MM.1S (cell line): ENCODE data around the gene ADD1.

Experiments used
- DNase-seq: peaks from one replicate; pipeline ENCODE4 v3.0.0-alpha.2; 2015
- H2AFZ ChIP-seq: fragments of 300-600 bp; sonication (generic); 2 replicates; pipeline ENCODE4 v1.6.0; 2016; ENCODE audit warnings: antibody characterized with exemption, low read length
- H3F3A ChIP-seq: fragments of 300-600 bp; sonication (generic); 2 replicates; pipeline ENCODE4 v1.6.1; 2016; ENCODE audit warnings: mild to moderate bottlenecking, antibody characterized with exemption, low read length, moderate library complexity, mixed read lengths; ENCODE audit not compliant: insufficient read depth
- H3K27ac ChIP-seq: fragments of 300-600 bp; sonication (generic); 2 replicates; pipeline ENCODE4 v1.5.1; 2016; ENCODE audit warnings: mild to moderate bottlenecking, low read length
- H3K27me3 ChIP-seq: fragments of 300-600 bp; sonication (generic); replicated peaks from 2 replicates; pipeline ENCODE4 v1.6.0; 2016; ENCODE audit warnings: low read length; ENCODE audit not compliant: insufficient read depth
- H3K36me3 ChIP-seq: fragments of 300-600 bp; sonication (generic); replicated peaks from 2 replicates; pipeline ENCODE4 v1.6.1; 2016; ENCODE audit warnings: mild to moderate bottlenecking, low read length, mixed read lengths; ENCODE audit not compliant: insufficient read depth
- H3K4me1 ChIP-seq: fragments of 300-600 bp; sonication (generic); 2 replicates; pipeline ENCODE4 v1.6.1; 2016; ENCODE audit warnings: low read length, mixed read lengths
- H3K4me2 ChIP-seq: fragments of 300-600 bp; sonication (generic); 2 replicates; pipeline ENCODE4 v1.6.0; 2016; ENCODE audit warnings: low read depth, low read length
- H3K4me3 ChIP-seq: fragments of 300-600 bp; sonication (generic); 2 replicates; pipeline ENCODE4 v1.5.1; 2016; ENCODE audit warnings: low read length, mixed read lengths
- H3K79me2 ChIP-seq: fragments of 300-600 bp; sonication (generic); 2 replicates; pipeline ENCODE4 v1.6.1; 2016; ENCODE audit warnings: mixed run types, low read length, mixed read lengths
- H3K9ac ChIP-seq: fragments of 300-600 bp; sonication (generic); 2 replicates; pipeline ENCODE4 v1.6.1; 2016; ENCODE audit warnings: low read length, mixed read lengths
- H3K9me2 ChIP-seq: fragments of 300-600 bp; sonication (generic); replicated peaks from 2 replicates; pipeline ENCODE4 v1.6.1; 2016; ENCODE audit warnings: mild to moderate bottlenecking, low read length, mixed read lengths; ENCODE audit not compliant: insufficient read depth
- H3K9me3 ChIP-seq: fragments of 300-600 bp; sonication (generic); replicated peaks from 2 replicates; pipeline ENCODE4 v1.6.1; 2016; ENCODE audit warnings: mild to moderate bottlenecking, low read length, mixed read lengths; ENCODE audit not compliant: insufficient read depth
- H4K20me1 ChIP-seq: fragments of 300-600 bp; sonication (generic); 2 replicates; pipeline ENCODE4 v1.6.1; 2016; ENCODE audit warnings: mild to moderate bottlenecking, low read length, moderate library complexity, mixed read lengths; ENCODE audit not compliant: insufficient read depth
- EZH2 ChIP-seq: fragments of 300-600 bp; sonication (generic); optimal IDR thresholded peaks from 2 replicates; pipeline ENCODE3; 2017; ENCODE audit warnings: low read depth, mild to moderate bottlenecking, antibody characterized with exemption, low read length, mixed read lengths
- EZH2phosphoT487 ChIP-seq: fragments of 300-600 bp; sonication (generic); IDR thresholded peaks from 2 replicates; pipeline ENCODE4 v1.6.1; 2018; ENCODE audit warnings: antibody characterized with exemption, low read length
- TF ChIP-seq, protein P1 (sequence below): fragments of 300-600 bp; sonication (generic); IDR thresholded peaks from 2 replicates; pipeline ENCODE4 v1.5.1; 2016; ENCODE audit warnings: antibody characterized with exemption, low read length, mixed read lengths

ADD1 gene

DNA sequence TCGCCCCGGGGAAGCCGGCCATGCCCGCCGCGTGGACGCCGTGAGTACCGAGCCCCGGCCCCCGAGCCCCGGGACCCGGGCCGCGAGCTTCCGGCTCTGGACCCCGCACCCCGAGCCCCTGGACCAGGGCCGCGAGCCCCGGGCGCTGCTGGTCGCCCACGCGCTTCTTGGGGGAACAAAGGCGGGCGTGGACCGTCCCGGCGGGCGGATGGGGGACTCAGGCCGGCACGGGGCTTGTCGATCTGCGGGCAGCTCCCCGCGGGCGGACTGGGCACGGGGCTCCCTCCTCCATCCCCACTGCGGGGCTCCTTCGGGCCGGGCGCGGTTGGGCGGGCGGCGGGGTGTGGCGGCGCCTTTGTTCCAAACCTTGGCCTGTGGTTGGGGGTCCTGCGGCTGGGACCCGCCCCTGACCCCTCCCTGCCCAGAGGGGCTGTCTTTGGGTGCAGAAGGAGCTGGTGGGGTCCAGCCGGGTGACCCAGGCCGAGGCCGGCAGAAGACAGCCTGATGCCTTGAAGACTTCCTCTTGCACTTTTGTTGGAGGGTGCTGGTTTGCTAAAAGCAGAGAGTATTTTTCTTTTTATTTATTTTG, 25.2 kb upstream of the ADD1 start:
- TF ChIP-seq EZH2 (no peak), EZH2phosphoT487 (no peak)
- TF ChIP-seq, protein P1, sequence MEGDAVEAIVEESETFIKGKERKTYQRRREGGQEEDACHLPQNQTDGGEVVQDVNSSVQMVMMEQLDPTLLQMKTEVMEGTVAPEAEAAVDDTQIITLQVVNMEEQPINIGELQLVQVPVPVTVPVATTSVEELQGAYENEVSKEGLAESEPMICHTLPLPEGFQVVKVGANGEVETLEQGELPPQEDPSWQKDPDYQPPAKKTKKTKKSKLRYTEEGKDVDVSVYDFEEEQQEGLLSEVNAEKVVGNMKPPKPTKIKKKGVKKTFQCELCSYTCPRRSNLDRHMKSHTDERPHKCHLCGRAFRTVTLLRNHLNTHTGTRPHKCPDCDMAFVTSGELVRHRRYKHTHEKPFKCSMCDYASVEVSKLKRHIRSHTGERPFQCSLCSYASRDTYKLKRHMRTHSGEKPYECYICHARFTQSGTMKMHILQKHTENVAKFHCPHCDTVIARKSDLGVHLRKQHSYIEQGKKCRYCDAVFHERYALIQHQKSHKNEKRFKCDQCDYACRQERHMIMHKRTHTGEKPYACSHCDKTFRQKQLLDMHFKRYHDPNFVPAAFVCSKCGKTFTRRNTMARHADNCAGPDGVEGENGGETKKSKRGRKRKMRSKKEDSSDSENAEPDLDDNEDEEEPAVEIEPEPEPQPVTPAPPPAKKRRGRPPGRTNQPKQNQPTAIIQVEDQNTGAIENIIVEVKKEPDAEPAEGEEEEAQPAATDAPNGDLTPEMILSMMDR = no peak
- H3K27ac ChIP-seq = no peak overlapping the region
- no peaks in the 10 kb centered on the region for H3K27me3 ChIP-seq
- peak overlapping the region; percentile 72 for H3K4me3 ChIP-seq
- H2AFZ ChIP-seq = 0 out of 2 replicates have a peak overlapping the region, but pooled peaks have one; percentile 31
- no peak for DNase-seq
- no peaks in the 10 kb centered on the region for H3K9me3 ChIP-seq
- no peaks in the 10 kb centered on the region for H3K36me3 ChIP-seq
- H3K9me2 ChIP-seq = no peaks in the 10 kb centered on the region
- H3K9ac ChIP-seq = peak overlapping the region; percentile 67; the same call in 1 of the 2 replicates
- H3K79me2 ChIP-seq = peaks cover 66% of the 10 kb centered on the region
- H4K20me1 ChIP-seq = no peaks in the 10 kb centered on the region
- peaks cover 6% of the 10 kb centered on the region for H3K4me1 ChIP-seq
- peak overlapping the region; percentile 78 for H3K4me2 ChIP-seq
- H3F3A ChIP-seq = no peaks in the 10 kb centered on the region

DNA sequence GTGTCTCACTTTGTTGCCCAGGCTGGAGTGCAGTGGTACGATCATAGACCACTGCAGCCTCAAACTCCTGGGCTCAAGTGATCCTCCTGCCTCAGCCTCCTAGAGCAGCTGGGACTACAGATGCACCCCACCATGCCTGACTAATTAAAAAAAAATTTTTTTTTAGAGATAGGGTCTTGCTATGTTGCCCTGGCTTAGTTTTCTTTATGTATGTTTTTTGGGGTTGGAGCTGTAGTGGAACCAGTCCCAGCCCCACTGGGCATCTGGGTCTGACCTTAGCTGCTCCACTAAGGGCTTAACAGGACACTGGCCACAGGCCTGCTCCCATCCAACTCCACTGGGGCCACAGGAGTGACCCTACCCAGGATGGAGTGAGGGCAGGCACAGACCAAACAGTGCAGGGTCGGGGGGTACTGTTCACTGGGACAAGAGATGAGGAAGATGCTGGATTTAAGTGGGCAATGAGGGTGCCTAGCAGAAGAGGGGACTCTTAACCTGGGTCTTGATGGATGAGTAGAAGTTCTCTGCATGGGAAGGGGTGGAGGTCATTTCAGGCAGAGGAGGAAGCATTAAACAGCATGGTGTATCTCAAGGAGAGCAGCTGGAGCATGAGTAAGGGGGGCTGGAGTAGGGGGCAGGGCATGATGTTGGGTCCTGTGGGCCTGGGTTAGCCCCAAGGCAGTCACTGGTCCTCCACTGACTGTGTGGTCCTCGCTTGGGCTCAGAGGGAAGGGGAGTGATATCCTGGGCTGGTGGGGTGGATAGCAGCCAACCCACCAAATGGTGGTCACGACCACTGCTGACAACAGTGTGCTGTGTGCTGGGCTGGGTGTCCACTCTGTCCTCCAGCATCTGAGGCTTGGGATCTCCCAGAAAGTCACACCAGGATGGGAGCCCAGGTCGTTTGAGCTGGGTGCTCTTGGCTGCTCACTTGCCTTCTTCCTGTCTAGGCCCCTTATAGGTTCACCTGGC, 24.1 kb upstream of the ADD1 start:
- no peaks in the 10 kb centered on the region for H3K36me3 ChIP-seq
- TF ChIP-seq EZH2phosphoT487 = no peak
- TF ChIP-seq, protein P1 = no peak
- TF ChIP-seq EZH2 = no peak
- peaks cover 6% of the 10 kb centered on the region for H3K4me1 ChIP-seq
- H3K4me3 ChIP-seq = no peak overlapping the region
- no peaks in the 10 kb centered on the region for H3K27me3 ChIP-seq
- H3K9ac ChIP-seq = no peak overlapping the region
- no peak for DNase-seq
- no peaks in the 10 kb centered on the region for H3F3A ChIP-seq
- H3K27ac ChIP-seq = no peak overlapping the region
- no peak overlapping the region for H3K4me2 ChIP-seq
- H2AFZ ChIP-seq = no peak overlapping the region
- H3K9me2 ChIP-seq = no peaks in the 10 kb centered on the region
- H4K20me1 ChIP-seq = no peaks in the 10 kb centered on the region
- H3K79me2 ChIP-seq = peaks cover 55% of the 10 kb centered on the region
- H3K9me3 ChIP-seq = no peaks in the 10 kb centered on the region

DNA sequence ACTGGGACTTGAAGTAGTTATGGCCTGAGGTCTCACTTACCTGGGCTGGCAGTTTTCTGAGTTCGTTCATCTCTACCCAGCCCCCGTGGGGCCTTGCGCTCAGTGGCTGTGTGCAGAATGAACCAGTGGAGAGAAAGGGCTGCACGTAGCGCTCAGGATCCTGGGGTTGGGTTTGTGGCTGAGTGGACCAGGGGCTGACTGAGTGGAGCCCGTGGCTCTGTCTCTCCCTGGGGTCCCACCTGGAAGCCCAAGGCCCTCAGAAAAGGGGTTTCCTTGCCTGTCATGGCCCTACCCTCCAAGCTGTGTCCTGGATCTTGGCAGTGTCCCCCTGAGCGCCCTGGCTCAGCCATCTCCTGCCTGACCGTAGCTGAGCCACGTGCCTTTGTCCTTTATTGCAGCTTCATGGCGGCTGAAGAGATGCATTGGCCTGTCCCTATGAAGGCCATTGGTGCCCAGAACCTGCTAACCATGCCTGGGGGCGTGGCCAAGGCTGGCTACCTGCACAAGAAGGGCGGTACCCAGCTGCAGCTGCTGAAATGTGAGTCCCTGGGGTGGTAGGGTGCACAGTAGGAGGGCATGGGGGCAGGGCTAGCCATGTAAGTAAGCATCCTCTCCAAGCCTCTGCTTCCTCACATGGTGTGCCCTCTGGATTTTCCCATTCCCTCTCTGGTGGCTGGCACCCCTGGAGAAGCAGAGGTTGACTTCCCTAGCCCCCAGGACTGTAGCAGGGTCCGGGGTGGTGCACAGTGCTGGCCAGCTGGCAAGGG, 23.2 kb upstream of the ADD1 start:
- H3K36me3 ChIP-seq = no peaks in the 10 kb centered on the region
- peaks cover 47% of the 10 kb centered on the region for H3K79me2 ChIP-seq
- no peaks in the 10 kb centered on the region for H3F3A ChIP-seq
- no peaks in the 10 kb centered on the region for H4K20me1 ChIP-seq
- no peaks in the 10 kb centered on the region for H3K9me3 ChIP-seq
- no peak overlapping the region for H3K4me2 ChIP-seq
- DNase-seq = no peak
- no peaks in the 10 kb centered on the region for H3K27me3 ChIP-seq
- TF ChIP-seq EZH2 (no peak), EZH2phosphoT487 (no peak)
- TF ChIP-seq, protein P1 = no peak
- H3K4me3 ChIP-seq = no peak overlapping the region
- no peak overlapping the region for H3K27ac ChIP-seq
- peaks cover 6% of the 10 kb centered on the region for H3K4me1 ChIP-seq
- H2AFZ ChIP-seq = no peak overlapping the region
- no peaks in the 10 kb centered on the region for H3K9me2 ChIP-seq
- no peak overlapping the region for H3K9ac ChIP-seq
